NCI-H526 treated with DMSO at 0.1 percent for 48 hours (cell line): ENCODE data around the gene CLNK.
"Not testable (repeated sequence)": the region's sequence is repeated elsewhere in the genome, so short reads cannot be mapped to it uniquely, and the experiment has no call there.

Experiments
- DNase-seq: peaks from one replicate; lab custom pipeline; 2025; lab: John Stamatoyannopoulos, UW

The CLNK gene

DNA sequence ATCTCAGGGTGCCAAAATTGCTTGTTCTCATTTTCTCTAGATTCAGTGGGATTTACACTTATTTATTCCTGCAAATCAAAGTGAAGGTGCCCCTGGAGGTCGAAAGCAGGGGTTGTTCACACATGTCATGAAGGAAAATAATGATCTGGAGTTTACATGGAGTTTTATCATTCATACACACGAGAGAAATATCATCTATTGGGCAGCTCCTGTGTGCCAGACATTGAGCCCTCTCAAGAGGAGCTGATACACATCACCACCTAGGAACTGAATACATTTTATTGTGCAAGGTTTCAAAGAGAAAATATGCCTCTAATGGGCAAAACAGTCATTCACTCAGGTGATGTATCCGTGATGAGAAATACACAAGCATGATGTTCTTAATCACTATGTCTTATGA lies 23.5 kb downstream of the CLNK start:
- DNase-seq = no peak

DNA sequence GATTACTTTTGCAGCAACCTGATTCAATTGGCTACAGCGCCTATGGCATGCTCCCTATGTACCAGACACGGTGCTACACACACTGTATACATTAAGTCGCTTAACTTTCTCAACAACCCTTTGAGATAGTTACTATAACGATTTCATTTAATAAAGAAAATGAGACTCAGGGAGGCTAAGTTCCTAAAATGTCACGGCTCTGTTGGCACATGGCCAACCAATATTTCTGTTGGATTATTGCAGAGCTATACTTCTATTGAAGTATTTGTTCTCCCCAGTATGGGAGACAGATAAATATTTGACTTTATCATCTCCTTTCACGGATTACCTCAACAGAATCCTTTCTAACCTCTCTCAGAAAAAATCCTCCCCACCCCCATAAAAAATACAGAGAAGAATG lies 25.3 kb downstream of the CLNK start:
- no peak for DNase-seq

DNA sequence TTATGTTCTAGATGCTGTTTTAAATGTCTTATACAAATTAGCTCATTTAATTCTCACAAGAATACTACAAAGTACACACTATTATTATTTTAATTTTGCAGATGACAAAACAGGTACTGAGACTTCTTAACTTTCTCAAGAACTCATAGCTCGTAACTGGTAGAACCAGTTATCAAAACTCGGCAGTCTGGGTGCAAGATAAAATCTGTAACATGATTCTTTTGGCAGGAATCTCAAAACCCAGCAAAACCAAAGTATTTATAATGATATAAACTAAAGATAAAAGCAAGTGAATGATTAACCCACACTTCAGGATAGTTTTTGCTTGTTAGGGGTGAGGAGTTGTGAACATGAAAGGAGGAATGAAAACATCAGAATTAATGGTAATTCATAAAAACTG lies 27.6 kb downstream of the CLNK start:
- DNase-seq = peak; percentile 41

DNA sequence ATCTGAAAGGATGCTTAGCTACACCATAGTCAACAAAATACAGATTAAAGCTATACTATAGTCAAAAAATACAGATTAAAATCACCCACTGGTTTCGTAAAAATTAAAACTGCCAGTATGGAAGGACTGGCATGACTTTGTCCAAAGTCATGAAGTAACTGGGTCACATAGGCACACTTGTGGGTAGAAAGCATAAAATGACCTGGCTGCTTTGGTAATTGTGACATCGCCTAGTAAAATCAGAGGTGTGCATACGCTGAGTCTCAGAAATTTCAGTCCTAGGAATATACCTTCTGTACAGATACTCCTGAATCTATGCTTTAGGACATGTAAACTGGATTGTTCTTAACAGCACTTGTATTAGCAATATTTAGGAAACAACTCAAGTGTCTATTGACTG lies 28.1 kb downstream of the CLNK start:
- DNase-seq = no peak

DNA sequence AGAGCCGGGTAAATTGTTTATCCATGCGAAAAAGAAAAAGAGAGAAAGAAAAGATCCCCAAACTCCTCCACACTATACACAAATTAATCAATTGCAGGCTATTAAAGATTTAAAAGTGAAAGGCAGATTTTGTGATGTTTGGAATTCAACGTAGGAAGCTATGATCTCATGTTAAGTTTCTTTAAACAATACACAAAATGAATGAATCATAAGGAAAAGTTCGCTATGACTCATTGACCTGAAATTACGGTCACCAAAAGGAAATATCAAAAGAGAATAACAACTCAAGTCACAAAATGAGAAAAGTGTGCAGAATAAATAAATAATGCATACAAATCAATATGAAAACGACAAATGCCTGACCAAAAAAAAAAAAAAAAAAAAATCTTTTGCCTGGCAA lies 28.6 kb downstream of the CLNK start:
- DNase-seq = no peak

DNA sequence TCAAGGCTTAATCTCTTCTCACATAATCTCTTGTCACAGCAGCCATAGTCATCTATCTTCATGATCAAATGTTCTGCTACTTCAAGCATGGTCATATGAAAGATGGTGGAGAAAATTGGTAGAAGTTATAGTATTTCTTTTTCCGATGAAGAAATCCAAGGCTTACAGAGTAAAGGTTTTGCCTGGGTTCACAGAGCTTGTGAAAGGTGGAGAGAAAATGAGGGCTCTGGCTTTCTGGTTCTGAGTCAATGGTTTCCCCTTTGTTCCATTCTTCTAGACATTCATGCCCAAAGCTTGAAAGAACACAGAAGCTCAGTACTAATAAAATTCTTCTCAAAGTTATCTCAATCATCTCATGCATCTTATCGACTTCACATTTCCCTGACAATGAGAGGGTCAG lies 36.1 kb downstream of the CLNK start:
- DNase-seq = no peak

DNA sequence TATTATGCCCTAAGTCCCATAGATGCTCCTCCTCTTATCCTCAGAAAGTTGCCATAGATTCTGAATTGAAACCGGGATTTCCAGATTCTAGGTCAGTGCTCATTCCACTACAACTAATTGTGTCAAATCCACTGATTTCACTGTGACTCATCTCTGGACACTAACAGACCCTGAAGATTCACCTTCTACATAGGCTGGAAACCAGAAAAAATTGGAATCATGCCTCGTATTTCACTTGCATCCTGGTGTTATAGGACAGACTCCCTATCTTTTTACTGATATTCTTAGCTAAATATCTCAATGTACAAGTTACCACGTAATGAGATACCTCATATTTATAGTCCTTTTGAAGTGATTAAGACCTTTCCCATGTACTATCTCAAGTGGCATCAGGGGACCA lies 36.7 kb downstream of the CLNK start:
- no peak for DNase-seq

DNA sequence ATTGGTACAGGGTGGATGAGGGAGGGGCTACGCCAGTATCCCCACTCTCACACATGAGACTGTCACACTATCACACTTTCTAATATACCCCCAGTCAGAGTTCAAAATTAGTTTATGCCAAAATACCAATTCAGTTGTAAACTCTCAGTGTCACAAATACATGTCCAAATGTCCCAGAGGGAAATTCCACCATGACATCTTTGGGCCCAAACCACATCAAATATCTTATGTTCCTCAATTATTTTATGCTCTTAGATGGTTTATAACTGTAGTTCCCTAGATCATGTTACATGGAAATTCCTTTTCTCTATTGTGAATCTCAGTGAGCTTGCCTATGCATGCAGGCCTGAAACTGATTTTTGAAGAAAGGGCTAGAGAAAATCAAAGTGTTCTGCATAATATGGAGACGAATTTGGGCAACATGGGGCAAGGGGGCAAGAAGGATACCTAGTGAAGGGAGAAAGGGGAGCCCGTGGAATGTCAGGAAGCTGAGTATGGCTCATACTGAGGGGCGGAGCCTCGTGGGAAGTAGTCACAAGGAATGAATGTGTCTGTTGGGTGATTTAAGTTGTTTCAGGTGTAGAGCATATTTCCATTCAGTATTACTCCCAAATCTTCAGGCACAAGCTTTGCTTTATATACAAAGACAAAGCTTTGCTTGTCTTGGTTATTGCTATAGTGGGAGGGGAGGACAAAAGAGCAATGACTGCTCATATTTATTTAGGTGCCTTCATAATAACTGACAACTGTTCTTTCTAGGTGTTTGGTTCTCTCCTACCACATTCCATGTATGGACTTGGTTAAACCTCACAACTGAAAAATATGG lies 40.8 kb downstream of the CLNK start:
- no peak for DNase-seq

DNA sequence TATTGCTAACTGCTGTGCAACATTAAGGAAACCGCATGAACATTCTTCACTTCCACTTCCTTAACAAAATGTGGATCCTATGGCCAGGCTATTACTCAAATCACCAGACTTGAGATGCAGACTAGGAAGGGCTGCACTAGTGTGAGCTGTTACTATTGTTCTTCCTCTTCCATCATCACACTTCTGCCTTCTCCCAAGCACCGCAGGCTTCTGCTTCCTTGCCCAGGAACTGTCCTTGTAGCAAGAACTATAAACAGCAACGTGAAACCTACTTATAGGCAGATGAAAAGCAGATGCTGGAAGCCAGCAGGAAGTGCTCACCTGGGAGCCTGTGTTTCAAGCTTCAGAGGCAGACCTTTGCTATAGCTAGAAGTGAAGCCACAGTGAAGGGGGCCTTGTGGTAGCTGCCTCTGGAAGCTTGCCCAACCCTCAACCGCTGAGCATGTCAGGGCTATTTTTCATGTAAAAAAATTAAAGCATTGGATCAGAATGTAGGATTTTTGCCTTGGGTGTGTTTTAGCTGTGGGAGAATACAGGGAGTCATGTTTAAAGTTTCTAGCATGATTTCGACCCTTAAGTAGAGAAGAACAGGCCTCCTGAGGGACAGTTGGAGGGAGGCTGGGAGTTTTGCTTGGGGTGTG lies 43.9 kb downstream of the CLNK start:
- no peak for DNase-seq

DNA sequence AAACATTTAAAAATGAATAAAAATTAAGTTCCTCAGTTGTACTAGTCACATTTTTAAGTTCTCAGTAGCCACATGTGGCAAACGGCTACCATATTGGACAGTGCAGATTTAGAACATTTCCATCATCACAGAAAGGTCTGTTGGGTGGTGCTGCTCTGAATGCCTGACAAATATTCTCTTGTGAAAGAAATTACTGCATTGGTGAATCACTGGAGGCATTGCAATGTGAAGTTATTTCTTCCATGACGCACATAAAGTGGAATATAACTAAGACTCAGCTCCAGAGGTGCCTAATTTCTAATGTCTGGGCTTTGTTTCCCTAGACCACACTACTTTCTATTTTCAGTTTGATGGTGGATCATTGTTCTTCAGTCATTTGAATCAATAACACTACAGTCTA lies 44.9 kb downstream of the CLNK start:
- DNase-seq = no peak

DNA sequence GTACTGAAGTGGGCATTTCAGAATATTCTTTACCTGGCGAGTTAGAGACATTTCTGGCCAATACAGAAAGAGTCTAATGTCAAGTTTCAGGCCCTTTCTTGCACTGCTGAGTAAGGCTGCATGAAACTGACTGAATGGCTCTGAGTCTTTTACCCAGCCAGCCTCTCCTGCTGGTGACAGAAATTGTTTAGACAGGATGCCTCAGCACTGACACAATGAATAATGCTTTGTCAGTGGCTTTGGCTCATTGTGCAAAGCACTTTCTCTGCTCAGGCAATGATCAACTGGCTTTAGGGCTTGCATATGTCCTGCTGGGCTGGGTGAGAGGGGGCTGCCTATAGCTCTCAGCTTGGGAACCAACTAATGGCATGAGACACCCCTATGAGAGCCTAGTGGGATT lies 45.5 kb downstream of the CLNK start:
- no peak for DNase-seq

DNA sequence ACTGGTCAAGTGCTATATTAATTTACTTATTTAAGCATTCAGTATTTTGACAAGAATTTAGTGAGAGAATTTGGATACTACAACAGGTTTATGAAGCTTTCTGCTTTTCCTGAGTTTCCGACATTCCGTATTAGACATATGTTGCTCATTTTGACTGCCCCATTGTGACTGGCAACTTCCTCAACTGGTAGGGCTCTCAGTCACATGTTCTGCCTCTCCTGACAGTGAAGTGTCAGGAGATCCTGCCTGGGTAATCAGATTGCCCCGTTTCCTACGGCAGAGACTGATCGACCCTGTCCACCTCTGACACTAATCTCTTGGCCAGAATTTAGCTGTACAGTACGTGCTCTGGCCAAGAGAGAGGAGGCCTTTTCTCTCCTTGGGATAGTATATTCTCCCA lies 49.5 kb downstream of the CLNK start:
- DNase-seq = no peak

DNA sequence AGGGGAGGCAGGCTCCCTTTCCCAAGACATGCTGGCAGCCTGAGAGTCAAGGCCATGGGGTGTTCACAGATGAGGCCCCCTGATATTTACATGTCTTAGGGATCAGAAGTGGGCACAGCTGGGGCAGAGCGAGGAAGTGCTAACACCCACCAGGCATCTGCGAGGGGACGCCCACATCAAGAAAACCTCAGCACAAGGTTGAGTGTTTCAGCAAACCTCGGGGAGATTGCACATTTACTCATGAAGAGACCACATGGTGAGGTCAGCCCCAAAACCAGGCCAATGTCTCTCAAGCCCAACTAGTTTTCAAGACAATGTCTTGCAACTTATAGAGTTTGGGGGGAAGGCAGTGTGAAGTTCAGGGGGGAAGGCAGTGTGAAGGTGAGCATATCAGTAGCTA lies 55.2 kb downstream of the CLNK start:
- DNase-seq = no peak

DNA sequence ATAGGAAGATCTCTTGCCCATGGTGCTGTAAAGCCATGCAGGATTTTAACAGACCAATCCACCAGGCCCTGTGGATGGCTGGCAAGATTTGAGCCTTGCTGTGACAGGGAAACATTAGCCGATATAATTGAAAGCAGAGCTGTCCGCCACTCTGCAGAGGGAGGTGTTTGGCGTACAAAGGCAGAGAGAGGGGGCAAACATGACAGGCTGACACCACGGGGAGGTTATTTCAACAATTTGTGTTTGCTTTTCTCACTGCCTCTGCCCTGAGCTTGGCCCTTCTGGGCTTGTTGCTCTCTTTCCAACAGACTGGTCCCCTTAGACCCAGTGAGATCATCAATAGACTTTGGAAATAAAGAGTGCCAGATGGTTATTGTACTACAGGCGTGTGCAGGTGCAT lies 59.4 kb downstream of the CLNK start:
- DNase-seq = no peak

DNA sequence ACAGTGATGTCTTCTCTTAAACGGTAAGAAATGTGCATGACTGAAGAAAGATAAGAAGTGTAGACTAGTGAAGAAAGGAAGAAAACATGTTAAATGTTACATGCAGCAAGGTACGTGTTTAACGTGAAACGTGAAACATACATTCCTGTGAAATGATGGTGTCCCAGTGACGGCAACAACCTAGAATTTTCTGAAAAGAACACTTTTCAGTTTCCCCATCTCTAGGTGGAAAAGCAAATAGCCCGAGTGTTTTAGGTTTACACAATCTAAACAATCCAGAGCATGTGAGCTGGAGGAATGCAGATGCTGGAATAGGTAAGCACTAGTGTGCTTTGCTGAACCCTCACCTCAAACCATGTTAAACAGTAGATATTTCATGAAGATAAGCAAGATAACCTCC lies 60.7 kb downstream of the CLNK start:
- no peak for DNase-seq

DNA sequence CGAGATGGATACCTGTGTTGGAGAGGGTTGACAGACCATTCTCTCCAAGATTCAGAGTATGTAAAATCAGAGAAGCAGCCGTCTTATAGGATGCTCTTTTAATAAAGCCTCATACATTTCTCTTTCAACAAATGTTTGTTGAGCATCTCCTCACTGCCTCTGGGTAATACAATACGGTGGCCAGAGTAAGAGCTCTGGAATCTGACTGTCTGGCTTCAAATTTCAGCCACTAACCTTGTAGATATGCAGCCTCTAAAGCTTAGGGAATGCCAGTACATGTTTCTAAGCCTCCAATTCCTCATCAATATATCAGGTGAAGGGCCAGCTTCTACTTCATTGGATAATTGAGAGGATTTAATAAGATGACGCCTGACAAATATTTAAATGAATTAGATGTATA lies 61.3 kb downstream of the CLNK start:
- DNase-seq = no peak

DNA sequence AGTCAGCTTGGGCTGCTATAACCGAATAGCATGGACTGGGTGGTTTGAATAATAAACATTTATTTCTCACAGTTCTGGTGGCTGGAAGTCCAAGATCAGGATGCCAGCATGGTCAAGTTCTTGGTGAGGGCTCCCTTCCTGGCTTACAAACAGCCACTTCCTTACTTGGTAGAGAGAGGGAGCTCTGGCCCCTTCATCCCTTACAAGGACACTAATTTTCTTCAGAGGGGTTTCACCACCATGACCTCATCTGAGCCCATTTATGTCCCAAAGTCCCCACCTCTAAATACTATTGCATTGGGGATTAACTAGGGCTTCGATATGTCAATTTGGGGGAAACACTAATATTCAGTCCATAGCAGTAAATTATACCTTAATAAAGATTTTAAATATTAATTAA lies 61.8 kb downstream of the CLNK start:
- no peak for DNase-seq

DNA sequence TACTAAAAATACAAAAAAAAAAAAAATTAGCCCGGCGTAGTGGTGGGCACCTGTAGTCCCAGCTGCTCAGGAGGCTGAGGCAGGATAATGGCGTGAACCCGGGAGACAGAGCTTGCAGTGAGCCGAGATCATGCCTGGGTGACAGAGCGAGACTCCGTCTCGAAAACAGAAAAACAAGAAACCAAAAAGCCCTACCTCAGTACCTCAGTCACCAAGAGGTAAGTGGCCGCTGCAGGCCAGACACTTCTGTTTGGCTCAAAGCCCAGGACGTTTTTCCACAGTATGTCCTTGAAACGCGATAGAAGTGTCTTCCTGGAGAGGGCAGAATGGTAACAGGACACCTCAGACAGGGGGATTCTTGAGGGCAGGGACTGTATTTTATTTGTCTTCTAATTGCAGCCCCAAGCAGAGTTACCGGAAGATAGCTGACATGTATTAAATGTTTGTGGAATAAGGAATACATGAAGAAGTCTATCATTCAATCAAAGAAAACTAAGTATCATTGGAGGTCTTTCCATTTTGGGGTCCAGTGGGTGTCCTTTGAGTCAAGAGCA lies 63.6 kb downstream of the CLNK start:
- no peak for DNase-seq

DNA sequence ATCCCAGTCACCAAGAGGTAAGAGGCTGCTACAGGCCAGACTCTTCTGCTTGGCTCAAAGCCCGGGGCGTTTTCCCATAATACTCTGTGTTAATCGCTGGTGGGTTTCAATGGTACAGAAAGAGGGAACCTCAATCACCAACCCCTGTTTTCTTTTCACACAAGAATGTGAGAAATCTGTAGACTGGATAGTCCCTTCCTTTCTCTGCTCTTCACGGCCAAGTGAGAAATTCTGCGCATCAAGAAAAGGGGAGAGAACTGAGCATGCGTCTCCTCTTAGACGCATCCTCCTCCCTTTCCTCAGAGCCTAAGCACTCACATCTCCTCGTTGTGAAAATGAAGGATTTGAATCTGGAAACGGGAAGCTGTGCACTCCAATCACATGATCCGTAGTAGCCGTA lies 64.7 kb downstream of the CLNK start:
- no peak for DNase-seq

DNA sequence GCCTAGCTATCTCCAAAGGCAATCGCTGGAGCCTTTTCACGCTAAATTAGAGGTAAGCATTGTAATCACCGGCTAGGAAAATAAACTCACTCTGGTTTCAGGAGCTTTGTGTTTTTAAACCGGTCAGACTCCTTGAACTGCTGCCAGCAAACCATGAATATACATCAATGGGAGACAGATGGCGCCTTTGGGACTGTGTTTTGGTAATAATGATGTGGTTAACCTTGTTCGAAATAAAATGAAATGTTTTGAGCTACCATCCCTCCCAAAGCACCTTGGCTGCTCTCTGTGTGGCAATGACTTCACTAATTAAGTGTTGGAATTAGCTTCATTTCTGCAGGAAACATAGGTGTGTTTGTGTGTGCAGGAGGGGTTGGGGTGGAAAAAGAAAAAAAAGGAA lies 65.3 kb downstream of the CLNK start:
- DNase-seq = peak; percentile 92

DNA sequence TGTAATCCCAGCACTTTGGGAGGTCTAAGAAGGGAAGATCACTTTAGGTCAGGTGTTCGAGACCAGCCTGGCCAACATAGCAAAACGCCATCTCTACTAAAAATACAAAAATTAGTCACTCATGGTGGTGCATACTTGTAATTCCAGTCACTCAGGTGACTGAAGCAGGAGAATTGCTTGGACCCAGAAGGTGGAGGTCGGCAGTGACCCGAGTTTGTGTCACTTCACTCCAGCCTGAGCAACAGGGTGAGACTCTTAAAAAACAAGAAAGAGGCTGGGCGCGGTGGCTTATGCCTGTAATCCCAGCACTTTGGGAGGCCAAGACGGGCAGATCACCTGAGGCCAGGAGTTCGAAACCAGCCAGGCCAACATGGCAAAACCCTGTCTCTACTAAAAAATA lies 69.6 kb downstream of the CLNK start:
- DNase-seq = not testable (repeated sequence)

DNA sequence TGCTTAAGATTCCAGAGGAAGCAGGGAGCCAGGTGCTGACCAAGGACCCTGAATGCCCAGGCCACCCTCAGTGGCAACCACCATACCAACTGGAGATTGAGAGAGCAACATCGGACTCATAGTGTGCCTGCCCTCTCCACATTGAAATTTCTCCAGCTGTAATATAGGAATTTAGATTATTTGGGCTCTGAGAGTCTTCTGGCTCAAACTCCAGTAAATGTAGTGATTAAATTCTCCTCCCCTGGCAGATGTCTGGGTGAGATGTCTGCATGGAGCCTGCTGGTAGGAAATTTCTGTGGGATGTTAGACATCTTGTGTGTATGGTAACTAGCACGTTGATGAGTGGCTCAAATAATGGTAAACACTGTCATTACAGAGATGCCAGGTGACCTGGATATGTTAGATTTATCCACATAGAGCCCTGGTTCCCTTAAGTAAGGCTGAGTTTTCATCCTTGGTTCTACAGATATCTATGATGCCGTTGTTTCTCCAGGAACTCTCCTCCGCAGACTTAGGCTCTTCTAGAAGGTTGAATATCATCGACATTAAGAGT lies 70.6 kb downstream of the CLNK start:
- no peak for DNase-seq

DNA sequence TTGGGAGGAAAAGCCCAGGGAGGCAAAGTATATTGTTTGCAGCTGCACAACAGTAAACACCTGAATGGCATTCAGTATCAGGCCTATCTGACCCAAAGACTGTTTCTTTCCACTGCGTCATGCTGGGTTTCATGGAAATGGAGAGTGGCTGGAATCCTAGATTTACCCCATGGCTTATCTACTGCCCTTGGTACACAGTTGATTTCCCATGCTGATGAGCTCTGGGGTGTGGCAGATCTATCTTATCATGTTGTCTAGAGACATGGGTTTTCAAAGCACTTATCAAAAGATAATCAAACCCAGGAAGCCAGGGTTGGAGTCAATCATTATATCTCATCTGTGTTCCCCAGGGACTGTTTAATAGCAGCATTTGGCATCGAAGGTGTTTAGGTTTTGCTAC lies 72.1 kb downstream of the CLNK start:
- DNase-seq = no peak
